Measurements from ENCODE around the gene MROH8. TPM values are rescaled to one million over a fixed set of nuclear protein-coding genes. Genes with fewer than 3 reads are reported as not detected.
"Not testable (repeated sequence)": the region's sequence is repeated elsewhere in the genome, so short reads cannot be mapped to it uniquely, and the experiment has no call there.

Gene MROH8
- total RNA-seq, 4 donors from 2014 or later, result 0.59 to 6.8 (median 2.3) TPM

DNA sequence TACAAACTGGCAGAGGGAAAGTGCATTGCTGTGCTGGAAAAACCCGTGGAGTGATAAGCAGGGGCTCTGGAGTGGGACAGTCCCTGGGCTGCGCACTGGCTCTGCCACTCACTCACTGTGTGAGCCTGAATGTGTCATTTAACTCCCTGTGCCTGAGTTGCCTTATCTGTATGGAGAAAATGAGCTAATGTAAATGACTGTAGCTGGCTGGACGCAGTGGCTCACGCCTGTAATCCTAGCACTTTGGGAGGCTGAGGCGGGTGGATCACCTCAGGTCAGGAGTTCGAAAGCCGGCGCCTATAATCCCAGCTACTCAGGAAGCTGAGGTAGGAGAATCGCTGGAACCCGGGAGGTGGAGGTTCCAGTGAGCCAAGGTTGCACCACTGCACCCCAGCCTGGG is 18.7 kb downstream of the MROH8 start:
- DNase-seq (ENCODE audit: low spot score in 2 of 2), result no peak
- intact Hi-C loops (cut with DNase I; ENCODE audit: low total_unique reads), result no loop called here
- no peak overlapping the region for H3K4me3 ChIP-seq (ENCODE audit: low read depth, poor library complexity, severe bottlenecking)
- no peak for TF ChIP-seq POLR2A (IDR thresholded peaks at IDR 0.05)
- TF ChIP-seq CTCF (IDR thresholded peaks at IDR 0.05), result no peak
- WGBS, 2 donors, result 92% methylated on average over 10 of the region's 10 CpGs

GRCh38 chr20:37158248-37158647 is 21.1 kb downstream of the MROH8 start:
- DNase-seq (ENCODE audit: low spot score in 2 of 2), result no peak
- WGBS, 2 donors, result 95% methylated on average over 4 of the region's 4 CpGs
- TF ChIP-seq CTCF (IDR thresholded peaks at IDR 0.05), result no peak
- TF ChIP-seq POLR2A (IDR thresholded peaks at IDR 0.05), result no peak
- intact Hi-C loops (cut with DNase I; ENCODE audit: low total_unique reads), result no loop called here
- H3K4me3 ChIP-seq (ENCODE audit: low read depth, poor library complexity, severe bottlenecking), result no peak overlapping the region

DNA sequence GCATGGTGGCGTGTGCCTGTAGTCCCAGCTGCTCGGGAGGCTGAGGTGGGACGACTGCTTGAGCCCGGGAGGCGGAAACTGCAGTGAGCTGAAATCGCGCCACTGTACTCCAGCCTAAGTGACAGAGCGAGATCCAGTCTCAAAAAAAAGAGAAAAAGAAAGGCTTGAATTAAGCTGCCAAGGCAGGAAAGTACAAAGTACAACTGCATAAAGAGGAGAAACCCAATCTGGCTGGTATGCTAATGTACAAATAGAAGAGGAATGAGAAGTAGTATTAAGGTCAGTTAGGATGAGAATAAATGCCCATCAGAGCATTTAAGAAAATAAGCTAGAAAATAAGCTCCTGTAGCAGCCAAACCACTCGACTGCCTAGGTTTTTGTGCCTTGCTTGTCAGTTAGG is 23.4 kb downstream of the MROH8 start:
- no peak for TF ChIP-seq POLR2A (IDR thresholded peaks at IDR 0.05)
- no peak for TF ChIP-seq CTCF (IDR thresholded peaks at IDR 0.05)
- H3K4me3 ChIP-seq (ENCODE audit: low read depth, poor library complexity, severe bottlenecking), result no peak overlapping the region
- intact Hi-C loops (cut with DNase I; ENCODE audit: low total_unique reads), result no loop called here
- DNase-seq (ENCODE audit: low spot score in 2 of 2), result no peak
- 94 to 95% methylated on average over 9 of the region's 9 CpGs for WGBS, 2 donors

DNA sequence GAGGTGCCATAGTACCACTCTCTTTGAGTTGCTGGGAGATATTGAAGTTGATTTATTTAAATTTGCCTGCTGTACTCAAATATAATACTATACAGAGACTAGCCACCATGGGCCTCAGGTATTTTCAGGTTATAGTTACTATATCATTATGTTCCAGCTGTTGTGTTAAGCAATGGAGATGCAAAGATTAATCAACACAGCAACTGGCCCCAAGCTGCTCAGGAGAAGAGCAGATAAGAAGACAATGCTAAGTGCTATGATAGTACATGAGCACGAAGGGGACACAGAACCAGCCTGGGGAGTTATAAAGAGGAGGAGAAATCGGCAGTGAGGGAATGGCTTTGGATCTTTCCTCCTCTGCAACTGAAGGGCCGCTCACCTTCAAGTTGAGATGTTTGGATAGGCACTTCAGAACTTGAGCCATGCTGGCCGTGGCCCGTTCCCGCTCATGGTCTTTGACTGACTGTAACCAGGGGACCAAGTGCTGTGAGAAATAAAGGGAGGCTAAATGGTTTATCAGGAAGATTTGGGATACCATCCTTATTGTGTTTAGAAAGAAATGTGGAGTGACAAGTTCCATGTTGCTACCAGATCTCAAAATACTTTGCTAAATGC is 24.6 kb downstream of the MROH8 start:
- TF ChIP-seq POLR2A (IDR thresholded peaks at IDR 0.05), result no peak
- TF ChIP-seq CTCF (IDR thresholded peaks at IDR 0.05), result no peak
- H3K4me3 ChIP-seq (ENCODE audit: low read depth, poor library complexity, severe bottlenecking), result no peak overlapping the region
- no peak for DNase-seq (ENCODE audit: low spot score in 2 of 2)
- WGBS, 2 donors, result 92 to 93% methylated on average over 6 of the region's 6 CpGs
- intact Hi-C loops (cut with DNase I; ENCODE audit: low total_unique reads), result no loop called here

DNA sequence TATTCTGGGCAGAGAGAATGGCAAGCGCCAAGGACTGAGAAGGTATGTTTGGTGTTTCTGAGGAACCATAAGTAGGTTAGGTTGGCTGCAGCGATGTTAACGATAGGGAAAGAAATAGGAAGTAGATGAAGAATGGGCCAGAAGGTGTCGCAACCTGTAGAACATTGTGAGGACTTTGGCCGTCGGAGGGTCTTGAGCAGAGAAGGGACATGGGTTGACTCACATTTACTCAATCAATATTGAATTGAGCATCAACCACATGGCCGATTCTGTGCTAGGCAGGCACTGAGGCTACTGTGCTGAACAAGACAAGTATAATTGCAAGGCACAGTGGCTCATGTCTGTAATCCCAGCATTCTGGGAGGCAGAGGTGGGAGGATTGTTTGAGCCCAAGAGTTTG is 27.1 kb downstream of the MROH8 start:
- H3K4me3 ChIP-seq (ENCODE audit: low read depth, poor library complexity, severe bottlenecking), result no peak overlapping the region
- WGBS, 2 donors, result 94 to 95% methylated on average over 7 of the region's 7 CpGs
- TF ChIP-seq POLR2A (IDR thresholded peaks at IDR 0.05) (no peak), CTCF (IDR thresholded peaks at IDR 0.05) (no peak)
- intact Hi-C loops (cut with DNase I; ENCODE audit: low total_unique reads), result no loop called here
- no peak for DNase-seq (ENCODE audit: low spot score in 2 of 2)

- WGBS, 2 donors, result 42 to 56% methylated on average over 4 of the region's 4 CpGs
- TF ChIP-seq CTCF (IDR thresholded peaks at IDR 0.05), result no peak
- TF ChIP-seq POLR2A (IDR thresholded peaks at IDR 0.05), result no peak
- intact Hi-C loops (cut with DNase I; ENCODE audit: low total_unique reads), result no loop called here
- no peak for DNase-seq (ENCODE audit: low spot score in 2 of 2)
- H3K4me3 ChIP-seq (ENCODE audit: low read depth, poor library complexity, severe bottlenecking), result no peak overlapping the region
Observed at GRCh38 chr20:37151529-37151928, 27.8 kb downstream of the MROH8 start.

- intact Hi-C loops (cut with DNase I; ENCODE audit: low total_unique reads); H3K4me3 ChIP-seq (ENCODE audit: low read depth, poor library complexity, severe bottlenecking); DNase-seq (ENCODE audit: low spot score in 2 of 2): not testable (repeated sequence)
- WGBS, 2 donors, result 94 to 99% methylated on average over 14 to 23 of the region's 33 CpGs
Observed at GRCh38 chr20:37150864-37151263, 28.5 kb downstream of the MROH8 start.
